GM18867 (cell line): ENCODE results near the gene VWF.
"Not testable (repeated sequence)": the region's sequence is repeated elsewhere in the genome, so short reads cannot be mapped to it uniquely, and the experiment has no call there.

Experiments
- ATAC-seq: cut with Tn5 transposase; IDR thresholded peaks from one replicate; pipeline ENCODE4 v1.9.1; 2021; ENCODE audit warnings: mild to moderate bottlenecking, moderate library complexity; ENCODE audit not compliant: unreplicated experiment

The VWF gene

DNA sequence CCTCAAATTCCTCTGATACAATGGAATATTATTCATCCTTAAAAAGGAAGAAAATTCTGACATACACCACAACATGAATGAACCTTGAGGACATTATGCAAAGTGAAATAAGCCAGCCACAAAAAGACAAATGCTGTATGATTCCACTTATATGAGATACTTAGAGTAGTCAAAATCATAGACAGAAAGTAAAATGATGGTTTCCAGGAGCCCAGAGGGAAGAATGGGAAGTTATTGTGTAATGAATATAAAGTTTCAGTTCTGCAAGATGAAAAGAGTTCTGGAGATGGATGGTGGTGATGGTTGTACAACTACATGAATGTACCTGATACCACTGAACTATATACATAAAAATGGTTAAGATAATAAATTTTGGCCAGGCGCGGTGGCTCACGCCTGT lies 18.3 kb downstream of the VWF start:
- no peak for ATAC-seq

DNA sequence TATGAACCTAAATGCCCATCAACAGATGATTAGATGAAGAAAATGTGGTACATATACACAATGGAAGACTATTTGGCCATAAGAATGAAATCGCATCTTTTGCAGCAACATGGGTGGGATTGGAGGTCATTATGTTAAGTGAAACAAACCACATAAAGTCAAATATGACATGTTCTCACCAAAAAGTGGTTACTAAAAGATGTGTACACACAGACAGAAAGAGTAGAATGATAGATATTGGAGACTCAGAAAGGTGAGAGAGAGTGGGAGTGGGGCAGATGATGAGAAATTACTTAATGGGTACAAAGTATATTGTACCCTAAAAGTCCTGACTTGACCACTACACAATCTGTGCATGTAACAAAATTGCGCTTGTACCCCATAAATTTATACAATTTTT lies 19.6 kb downstream of the VWF start:
- no peak for ATAC-seq

DNA sequence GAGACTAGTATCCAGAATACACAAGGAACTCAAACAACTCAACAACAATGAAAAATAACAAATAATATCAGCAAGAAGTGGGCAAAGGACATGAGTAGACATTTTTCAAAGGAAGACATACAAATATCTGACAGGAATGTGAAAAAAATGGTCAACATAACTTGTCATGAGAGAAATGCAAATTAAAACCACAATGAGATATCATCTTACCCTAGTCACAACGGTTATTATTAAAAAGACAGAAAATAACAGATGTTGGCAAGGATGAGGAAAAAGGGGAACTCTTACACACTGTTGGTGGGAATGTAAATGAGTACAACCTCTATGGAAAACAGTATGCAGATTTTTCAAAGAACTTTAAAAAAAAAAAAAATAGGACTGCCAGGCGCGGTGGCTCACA lies 20.4 kb downstream of the VWF start:
- no peak for ATAC-seq

DNA sequence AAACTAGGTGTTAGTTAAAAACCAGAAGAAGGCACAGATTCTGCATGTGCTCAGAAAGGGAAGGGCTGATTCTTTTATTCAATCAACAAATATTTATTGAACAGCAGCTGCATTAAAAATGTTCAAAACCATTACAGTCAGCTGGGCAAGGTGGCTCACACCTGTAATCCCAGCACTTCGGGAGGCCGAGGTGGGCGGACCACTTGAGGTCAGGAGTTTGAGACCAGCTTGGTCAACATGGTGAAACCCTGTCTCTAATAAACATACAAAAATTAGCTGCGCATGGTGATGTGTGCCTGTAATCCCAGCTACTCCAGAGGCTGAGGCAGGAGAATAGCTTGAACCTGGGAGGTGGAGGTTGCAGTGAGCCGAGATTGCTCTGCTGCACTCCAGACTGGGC lies 22.4 kb downstream of the VWF start:
- not testable (repeated sequence) for ATAC-seq

- ATAC-seq: no peak
These were observed 25.2 kb downstream of the VWF start for GRCh38 chr12:6099316-6099715.

- ATAC-seq: no peak
These were observed 27.1 kb downstream of the VWF start for GRCh38 chr12:6097411-6097810.

- ATAC-seq: no peak
These were observed 27.9 kb downstream of the VWF start for GRCh38 chr12:6096527-6096926.

GRCh38 chr12:6095269-6095668 lies 29.2 kb downstream of the VWF start:
- ATAC-seq: no peak

- no peak for ATAC-seq
These were observed 30.7 kb downstream of the VWF start for GRCh38 chr12:6093764-6094163.

GRCh38 chr12:6092784-6093722 lies 31.4 kb downstream of the VWF start:
- ATAC-seq: no peak

GRCh38 chr12:6091786-6092566 lies 32.5 kb downstream of the VWF start:
- no peak for ATAC-seq

DNA sequence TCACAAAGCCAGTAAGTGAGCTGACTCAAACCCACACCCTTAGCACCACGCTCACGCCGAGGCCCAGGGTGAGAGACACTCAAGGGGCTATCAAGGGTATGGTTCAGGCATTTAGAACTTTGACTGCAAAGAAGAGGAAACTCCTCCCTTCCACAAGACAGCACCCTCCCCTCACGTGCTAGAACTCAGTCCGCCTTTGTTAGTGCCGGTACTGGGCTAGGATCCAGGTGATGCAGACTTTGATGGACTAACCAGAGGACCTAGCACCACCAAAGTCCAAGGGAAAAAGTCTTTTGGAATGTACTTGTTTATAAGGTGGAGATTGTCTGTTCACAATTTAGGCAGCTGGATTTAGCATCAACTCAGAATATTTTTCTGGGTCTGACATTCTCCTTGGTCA lies 33.7 kb downstream of the VWF start:
- no peak for ATAC-seq

- ATAC-seq: no peak
These were observed 35.3 kb downstream of the VWF start for GRCh38 chr12:6088921-6089747.

GRCh38 chr12:6086316-6086715 lies 38.2 kb downstream of the VWF start:
- no peak for ATAC-seq

DNA sequence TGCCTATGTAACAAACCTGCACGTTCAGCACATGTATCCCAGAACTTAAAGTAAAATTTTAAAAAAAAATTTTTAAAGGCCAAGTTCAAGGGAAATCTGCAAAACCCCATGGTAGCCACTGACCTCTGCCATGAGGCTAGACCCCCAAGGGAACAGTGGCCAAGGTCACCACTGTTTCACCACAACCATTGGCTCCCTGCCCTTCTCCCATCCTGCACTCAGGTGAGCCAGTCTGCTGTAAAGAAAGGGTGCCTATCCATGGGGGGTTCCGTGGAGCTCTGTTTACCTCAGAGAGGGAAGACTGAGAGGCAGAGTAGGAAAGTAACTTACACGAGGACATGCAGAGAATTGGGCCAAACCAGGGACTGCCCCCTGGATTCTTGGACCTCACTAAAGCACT lies 38.6 kb downstream of the VWF start:
- no peak for ATAC-seq

DNA sequence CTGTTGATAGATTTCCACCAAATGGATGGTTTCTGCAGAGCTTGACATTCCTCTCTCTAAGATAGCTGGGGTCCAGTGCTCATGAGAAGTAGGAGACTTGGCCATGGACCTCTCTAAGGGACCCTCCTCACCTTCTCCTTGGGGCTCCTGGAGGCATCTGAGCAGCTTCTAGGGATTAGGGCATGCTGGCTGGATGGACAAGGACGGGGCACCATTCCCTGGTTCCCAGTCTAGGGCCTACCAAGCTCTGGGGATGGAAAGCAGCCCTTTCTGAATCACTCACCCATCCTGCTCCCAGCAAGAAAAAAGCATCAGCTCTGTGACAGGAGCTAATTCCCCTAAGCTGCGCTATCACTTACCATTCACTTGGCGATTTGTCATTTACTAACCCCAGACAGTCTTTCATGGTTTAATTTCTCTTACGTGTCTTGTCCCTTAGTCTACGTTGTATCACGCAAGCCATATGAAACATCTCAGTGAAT lies 39.5 kb downstream of the VWF start:
- no peak for ATAC-seq

GRCh38 chr12:6084261-6084968 lies 40.1 kb downstream of the VWF start:
- ATAC-seq: no peak

DNA sequence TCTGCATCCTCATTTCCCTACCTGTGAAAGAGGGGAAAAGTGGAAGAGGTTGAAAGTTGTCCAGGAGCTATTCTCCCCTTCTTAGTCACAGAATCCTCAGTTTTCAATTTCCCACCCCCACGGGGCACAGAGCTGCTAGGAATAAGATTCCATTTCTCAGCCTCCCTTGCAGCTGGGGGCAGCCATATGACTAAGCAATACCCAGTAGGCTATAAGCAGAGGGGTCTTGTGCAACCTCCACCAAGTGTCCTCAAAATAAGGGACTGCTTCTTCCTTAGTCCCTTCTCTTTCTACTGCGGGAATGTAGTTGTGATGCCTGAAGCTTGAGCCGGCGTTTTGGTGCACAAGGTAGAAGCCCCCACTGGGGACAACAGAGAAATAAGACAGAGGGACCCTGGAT lies 40.9 kb downstream of the VWF start:
- ATAC-seq: no peak

DNA sequence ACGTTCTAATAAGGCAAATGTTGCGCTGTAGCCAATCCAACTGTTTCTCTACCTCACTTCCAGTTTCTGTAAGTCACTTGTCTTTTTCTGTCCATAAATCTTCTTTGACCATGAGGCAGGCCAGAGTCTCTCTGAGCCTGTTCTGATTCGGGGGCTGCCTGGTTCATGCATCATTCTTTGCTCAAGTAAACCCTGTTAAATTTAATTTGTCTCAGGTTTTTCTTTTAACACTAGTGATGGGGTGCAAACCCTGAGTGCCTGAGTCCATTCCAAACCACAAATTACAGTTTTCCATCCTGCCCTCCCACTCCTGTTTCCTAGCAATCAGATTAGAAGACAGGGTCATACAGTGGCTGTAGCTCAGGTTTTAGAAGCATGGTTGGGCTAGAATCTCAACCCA lies 41.9 kb downstream of the VWF start:
- ATAC-seq: no peak
